Natural killer cell (primary cell): ENCODE data around the gene GPR156. TPM values are rescaled to one million over a fixed set of nuclear protein-coding genes. Genes with fewer than 3 reads are reported as not detected.

ENCODE experiments used
- ATAC-seq, 3 donors: fragments of 150-1000 bp in 2 of 3; fragments of 200-7000 bp in 1 of 3; cut with Tn5 transposase; 1 replicate in 1 of 3; 2 replicates in 2 of 3; pipeline ENCODE4 v1.10.0; 2021; ENCODE audit warnings: mild to moderate bottlenecking in 2 of 3, moderate library complexity in 2 of 3
- DNase-seq, 2 donors: peaks; one replicate each; pipeline versions ENCODE4 v3.0.0 to v3.0.0-alpha.2; 2013 to 2021; ENCODE audit warnings: mixed read lengths in 1 of 2
- H3K27ac ChIP-seq: one replicate; pipeline ENCODE4 v1.5.1; 2013; ENCODE audit warnings: mild to moderate bottlenecking, low read length
- H3K27me3 ChIP-seq: one replicate; pipeline ENCODE4 v1.6.1; 2013; ENCODE audit warnings: low read length; ENCODE audit not compliant: control insufficient read depth, insufficient read depth
- H3K36me3 ChIP-seq: one replicate; pipeline ENCODE4 v1.6.1; 2013; ENCODE audit warnings: low read length; ENCODE audit not compliant: control insufficient read depth, insufficient read depth
- H3K4me1 ChIP-seq: one replicate; pipeline ENCODE4 v1.6.1; 2013; ENCODE audit warnings: low read length; ENCODE audit not compliant: control insufficient read depth, insufficient read depth
- H3K4me3 ChIP-seq: one replicate; pipeline ENCODE4 v1.5.1; 2013; ENCODE audit warnings: low read length
- H3K9me3 ChIP-seq: one replicate; pipeline ENCODE4 v1.6.1; 2013; ENCODE audit warnings: low read length; ENCODE audit not compliant: control insufficient read depth, insufficient read depth
- H3K27ac Mint-ChIP-seq, 2 donors: one replicate each; pipeline ENCODE4 v1.8.0; 2022; ENCODE audit warnings: mild to moderate bottlenecking in 2 of 2, mixed read lengths in 2 of 2, moderate library complexity in 1 of 2
- H3K27me3 Mint-ChIP-seq, 2 donors: one replicate each; pipeline ENCODE4 v1.8.0; 2022; ENCODE audit warnings: low read depth in 2 of 2, mixed read lengths in 2 of 2
- H3K36me3 Mint-ChIP-seq: one replicate; pipeline ENCODE4 v1.8.0; 2022; ENCODE audit warnings: mixed read lengths
- H3K4me1 Mint-ChIP-seq, 2 donors: one replicate each; pipeline ENCODE4 v1.8.0; 2022; ENCODE audit warnings: mixed read lengths in 2 of 2
- H3K4me3 Mint-ChIP-seq: one replicate; pipeline ENCODE4 v1.8.0; 2022; ENCODE audit warnings: mild to moderate bottlenecking, moderate library complexity, mixed read lengths
- H3K9me3 Mint-ChIP-seq, 2 donors: one replicate each; pipeline ENCODE4 v1.8.0; 2022; ENCODE audit warnings: mixed read lengths in 2 of 2
- CTCF ChIP-seq: fragments of 200-600 bp; IDR thresholded peaks from one replicate; pipeline ENCODE4 v1.8.0; 2022; ENCODE audit warnings: antibody characterized with exemption
- WGBS: methylation state at CpG from one replicate; pipeline ENCODE4 v1.1.7; 2013; ENCODE audit warnings: missing lambda C conversion rate; ENCODE audit not compliant: insufficient coverage; 5-methylcytosine and 5-hydroxymethylcytosine counted together
- intact Hi-C: fragments of 100-400 bp; cut with micrococcal nuclease; formaldehyde crosslinking; loops from one replicate; pipeline ENCODE4 v1.14.2; 2022
- total RNA-seq, 4 donors: library from RNA; stranded (reverse); fragments of 120-200 nt in 1 of 4; gene quantifications; one replicate each; pipeline versions ENCODE4 v1.2.3 to v1.2.4, GENCODE V29; 2013 to 2022

The GPR156 gene
- total RNA-seq, 3 donors from 2014 or later (not counting 1 experiment from before 2014, with no cell fraction given), result 0.18 to 0.75 TPM; not detected in 1

DNA sequence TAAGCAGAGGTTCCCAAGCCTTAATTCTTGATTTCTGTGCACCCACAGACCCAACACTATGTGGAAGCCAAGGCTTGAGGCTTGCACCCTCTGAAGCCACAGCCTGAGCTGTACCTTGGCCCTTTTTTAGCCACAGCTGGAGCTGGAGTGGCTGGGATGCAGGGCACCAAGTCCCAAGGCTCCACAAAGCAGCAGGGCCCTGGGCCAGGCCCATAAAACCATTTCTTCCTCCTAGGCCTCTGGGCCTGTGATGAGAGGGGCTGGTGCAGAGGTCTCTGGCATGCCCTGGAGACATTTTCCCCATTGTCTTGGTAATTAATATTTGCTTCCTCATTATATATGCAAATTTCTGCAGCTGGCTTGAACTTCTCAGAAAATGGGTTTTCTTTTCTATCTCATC lies 129.9 kb downstream of the GPR156 start:
- Histone ChIP-seq H3K27ac (no peak overlapping the region), H3K27me3 (no peaks in the 10 kb centered on the region), H3K4me3 (no peak overlapping the region), H3K36me3 (no peaks in the 10 kb centered on the region), H3K4me1 (no peaks in the 10 kb centered on the region), H3K9me3 (peaks cover 9% of the 10 kb centered on the region)
- H3K27ac Mint-ChIP-seq, result no peak overlapping the region
- no peak overlapping the region for H3K4me3 Mint-ChIP-seq
- ATAC-seq (no peak), DNase-seq (no peak)
- H3K4me1 Mint-ChIP-seq, result no peaks in the 10 kb centered on the region
- H3K27me3 Mint-ChIP-seq, result peaks cover 0 to 8% of the 10 kb centered on the region in 2 donors
- no peak for TF ChIP-seq CTCF
- intact Hi-C loops, result no loop called here
- H3K9me3 Mint-ChIP-seq, result peaks cover 3 to 7% of the 10 kb centered on the region in 2 donors
- H3K36me3 Mint-ChIP-seq, result peaks cover 5% of the 10 kb centered on the region

- Mint-ChIP-seq H3K4me1 (no peaks in the 10 kb centered on the region), H3K27ac (no peak overlapping the region), H3K36me3 (peaks cover 5% of the 10 kb centered on the region), H3K9me3 (peaks cover 3 to 7% of the 10 kb centered on the region in 2 donors), H3K4me3 (no peak overlapping the region), H3K27me3 (no peaks in the 10 kb centered on the region)
- intact Hi-C loops, result no loop called here
- H3K27me3 ChIP-seq, result no peaks in the 10 kb centered on the region
- no peaks in the 10 kb centered on the region for H3K4me1 ChIP-seq
- no peaks in the 10 kb centered on the region for H3K36me3 ChIP-seq
- H3K9me3 ChIP-seq, result peaks cover 9% of the 10 kb centered on the region
- DNase-seq (no peak), ATAC-seq (no peak)
- no peak overlapping the region for H3K4me3 ChIP-seq
- H3K27ac ChIP-seq, result no peak overlapping the region
- WGBS, result no CpG with 5 or more reads among the region's 2 CpGs
- no peak for TF ChIP-seq CTCF
Measured at GRCh38 chr3:120153294-120153693, 131.7 kb downstream of the GPR156 start.

GRCh38 chr3:120151791-120152190 lies 133.2 kb downstream of the GPR156 start:
- H3K27me3 ChIP-seq, result no peaks in the 10 kb centered on the region
- H3K9me3 ChIP-seq, result peaks cover 9% of the 10 kb centered on the region
- no peak for TF ChIP-seq CTCF
- intact Hi-C loops, result no loop called here
- Mint-ChIP-seq H3K27me3 (no peaks in the 10 kb centered on the region), H3K36me3 (peaks cover 5% of the 10 kb centered on the region), H3K4me3 (no peak overlapping the region), H3K9me3 (peaks cover 3 to 7% of the 10 kb centered on the region in 2 donors), H3K4me1 (no peaks in the 10 kb centered on the region), H3K27ac (no peak overlapping the region)
- H3K4me3 ChIP-seq, result no peak overlapping the region
- H3K4me1 ChIP-seq, result no peaks in the 10 kb centered on the region
- ATAC-seq (no peak), DNase-seq (no peak)
- WGBS, result 66% methylated on average over 4 of the region's 4 CpGs
- no peak overlapping the region for H3K27ac ChIP-seq
- no peaks in the 10 kb centered on the region for H3K36me3 ChIP-seq

DNA sequence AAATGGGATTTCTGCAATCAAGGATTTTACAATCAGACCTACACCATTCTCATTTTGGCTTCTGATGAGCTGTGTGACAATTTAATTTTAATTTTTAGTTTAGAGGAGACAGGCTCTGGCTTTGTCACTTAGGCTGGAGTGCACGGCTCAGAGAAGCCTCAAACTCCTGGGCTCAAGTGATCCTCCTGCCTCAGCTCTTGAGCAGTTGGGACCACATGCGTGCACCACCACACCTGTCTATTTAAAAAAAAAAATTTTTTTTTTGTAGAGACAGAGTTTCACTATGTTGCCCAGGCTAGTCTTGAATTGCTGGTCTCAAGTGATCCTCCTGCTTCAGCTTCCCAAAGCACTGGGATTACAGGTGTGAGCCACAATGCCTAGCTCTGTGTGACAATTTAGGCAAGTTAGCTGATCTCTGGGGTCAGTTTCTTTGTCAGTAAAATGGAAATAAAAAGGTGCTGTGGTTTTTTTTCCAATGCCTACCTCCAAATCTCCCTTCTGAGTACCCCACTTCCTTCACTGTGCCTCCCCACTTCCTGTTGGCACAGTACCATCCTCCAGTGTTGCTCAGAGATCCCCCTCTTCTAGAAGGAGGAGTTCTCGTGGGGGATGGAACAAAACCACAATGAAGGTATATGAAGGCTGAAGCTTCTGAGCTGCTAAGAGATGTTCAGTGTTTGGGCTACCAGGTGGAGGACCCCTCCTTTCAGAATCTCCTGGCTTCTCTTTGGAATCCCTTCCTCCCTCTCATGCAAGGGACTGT lies 136.7 kb downstream of the GPR156 start:
- no peak for TF ChIP-seq CTCF
- no peak for ATAC-seq

More for the DNA sequence above, 136.7 kb downstream of the GPR156 start:
- H3K36me3 Mint-ChIP-seq, result no peaks in the 10 kb centered on the region
- no peaks in the 10 kb centered on the region for H3K27me3 Mint-ChIP-seq
- no peak overlapping the region for H3K27ac ChIP-seq
- H3K4me1 ChIP-seq, result no peaks in the 10 kb centered on the region
- no peaks in the 10 kb centered on the region for H3K9me3 ChIP-seq
- DNase-seq, result no peak
- WGBS, result 77% methylated on average over 2 of the region's 3 CpGs
- H3K36me3 ChIP-seq, result no peaks in the 10 kb centered on the region
- no peak overlapping the region for H3K4me3 ChIP-seq
- H3K4me1 Mint-ChIP-seq, result no peaks in the 10 kb centered on the region
- no peak overlapping the region for H3K4me3 Mint-ChIP-seq
- intact Hi-C loops, result no loop called here
- no peaks in the 10 kb centered on the region for H3K27me3 ChIP-seq
- H3K27ac Mint-ChIP-seq, result no peak overlapping the region
- H3K9me3 Mint-ChIP-seq, result no peaks in the 10 kb centered on the region
